Activated naive CD4-positive, alpha-beta T cell treated with anti-CD3 and anti-CD28 coated beads, Interleukin-2, amount 50 U/mL, for 16 hours (primary cell): Measurements from ENCODE around the gene AGAP1.

Experiments used
- DNase-seq: peaks from one replicate; pipeline ENCODE4 v3.0.0-alpha.2; 2020

The AGAP1 gene

DNA sequence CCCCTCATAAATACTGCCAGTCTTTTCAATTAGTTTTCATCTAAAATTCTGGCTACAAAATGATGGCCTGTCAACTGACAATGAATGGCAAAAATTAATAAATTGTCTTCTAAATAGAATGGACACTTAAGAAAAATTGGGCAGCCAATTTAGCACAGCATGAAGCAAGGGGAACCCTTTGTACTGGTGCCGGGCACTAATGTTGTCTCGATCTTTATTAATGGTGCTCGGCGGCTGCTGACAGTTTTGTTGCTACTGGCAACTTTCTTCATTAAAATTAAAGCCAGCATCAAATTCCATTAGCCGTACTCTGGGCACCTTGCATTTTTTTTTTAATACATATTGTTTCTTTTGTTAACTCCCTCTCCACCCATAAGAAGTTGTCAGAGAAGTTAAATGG lies 365.0 kb downstream of the AGAP1 start:
- no peak for DNase-seq

DNA sequence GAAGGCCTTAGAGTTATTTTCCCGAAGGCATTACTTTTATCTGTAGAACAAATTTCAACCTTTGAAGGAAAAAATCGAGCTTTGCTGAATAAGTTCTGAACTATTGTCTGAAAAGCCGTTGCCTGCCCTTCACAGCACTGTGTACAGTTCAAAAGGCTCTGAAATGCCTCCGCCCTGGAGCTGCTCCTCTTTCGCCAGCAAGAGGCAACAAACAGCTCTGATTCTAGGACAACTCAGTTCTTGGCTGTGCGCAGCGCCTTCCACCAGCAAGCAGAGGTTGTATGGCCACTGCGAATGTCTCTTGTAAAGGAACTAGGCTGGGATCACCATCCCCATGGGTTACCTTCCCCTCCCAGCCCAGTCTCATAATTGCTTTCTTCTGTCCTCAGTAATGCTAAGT lies 365.8 kb downstream of the AGAP1 start:
- no peak for DNase-seq

- DNase-seq, result no peak
Measured at GRCh38 chr2:235860111-235860510, 366.3 kb downstream of the AGAP1 start.

- no peak for DNase-seq
Measured at GRCh38 chr2:235860871-235861270, 367.0 kb downstream of the AGAP1 start.

DNA sequence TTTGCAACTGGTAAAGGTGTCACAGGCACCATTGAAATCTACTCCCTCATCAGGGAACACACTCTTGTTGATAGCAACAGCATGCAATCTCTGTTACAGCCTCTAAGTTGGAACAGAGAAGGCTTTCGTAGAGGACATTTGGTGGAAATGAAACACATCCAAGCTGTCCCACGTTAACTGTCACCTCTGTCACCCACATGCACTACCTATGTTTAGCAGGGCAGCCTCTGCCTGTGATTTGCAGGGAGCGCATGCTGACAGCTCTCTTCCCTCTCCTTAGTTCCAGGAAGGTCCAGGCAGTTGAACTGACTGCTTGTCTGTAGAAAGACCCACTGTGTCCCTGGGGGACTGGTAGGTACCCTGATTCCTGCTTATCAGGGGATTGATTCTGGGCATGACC lies 367.5 kb downstream of the AGAP1 start:
- DNase-seq, result no peak

DNA sequence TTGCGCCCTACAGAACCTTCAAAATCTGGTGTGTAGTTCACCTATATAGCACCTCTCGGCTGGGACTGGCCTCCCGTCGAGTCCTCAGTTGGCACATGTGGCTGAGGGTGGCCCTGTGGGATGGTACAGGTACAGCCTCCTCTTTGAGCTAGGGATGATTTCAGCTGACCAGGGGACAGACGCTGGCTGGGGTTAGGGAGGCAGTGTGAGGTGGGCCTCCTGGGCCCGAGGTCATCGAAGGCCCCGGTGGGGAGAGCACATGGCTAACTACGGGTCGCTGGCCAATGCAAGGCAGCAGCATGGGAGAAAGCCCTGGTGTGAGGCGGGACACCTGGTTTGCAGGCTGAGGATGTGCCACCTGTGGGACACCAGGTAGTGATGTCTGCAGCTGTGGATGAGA lies 369.6 kb downstream of the AGAP1 start:
- no peak for DNase-seq

DNA sequence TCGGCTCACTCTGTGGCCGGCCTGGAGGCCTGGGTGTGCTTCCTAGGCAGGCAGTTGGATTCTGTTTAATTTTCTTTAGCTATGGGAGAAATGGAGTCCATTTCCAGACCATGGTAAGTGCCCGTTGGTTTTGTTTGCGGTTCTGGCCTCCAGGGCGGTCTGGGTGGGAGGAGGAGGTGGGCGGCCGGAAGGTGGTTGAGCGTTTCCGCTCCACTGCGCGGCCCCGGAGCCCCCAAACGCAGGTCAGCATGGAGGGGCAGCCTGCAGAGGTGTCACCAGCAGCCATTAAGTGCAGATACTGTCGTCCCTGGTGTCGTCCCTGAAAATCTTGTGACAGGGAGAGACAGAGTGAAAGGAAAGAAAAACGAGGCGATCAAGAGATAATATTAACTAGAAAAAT lies 370.5 kb downstream of the AGAP1 start:
- DNase-seq, result no peak

GRCh38 chr2:235864733-235865515 lies 371.1 kb downstream of the AGAP1 start:
- DNase-seq, result no peak

- DNase-seq, result no peak
Measured at GRCh38 chr2:235866373-235866772, 372.5 kb downstream of the AGAP1 start.

DNA sequence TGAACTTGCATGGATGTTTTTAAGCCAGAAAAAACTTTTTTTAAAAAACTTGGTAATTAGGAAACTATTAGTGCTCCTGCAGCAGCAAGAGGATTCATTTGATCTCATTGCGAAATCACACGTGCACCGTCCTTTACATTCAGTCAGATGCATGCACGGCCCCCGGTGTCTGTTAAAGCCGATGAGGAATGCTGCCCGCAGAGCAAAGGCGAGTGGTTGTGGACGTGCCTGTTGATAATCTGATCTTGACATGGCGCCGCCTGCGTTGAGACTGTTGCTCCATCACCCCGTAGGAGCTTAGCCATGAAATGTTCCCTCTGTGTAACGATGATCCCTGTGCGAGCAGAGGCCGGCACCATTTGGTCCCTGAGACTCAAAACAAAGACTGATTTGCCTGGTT lies 374.4 kb downstream of the AGAP1 start:
- DNase-seq, result no peak

DNA sequence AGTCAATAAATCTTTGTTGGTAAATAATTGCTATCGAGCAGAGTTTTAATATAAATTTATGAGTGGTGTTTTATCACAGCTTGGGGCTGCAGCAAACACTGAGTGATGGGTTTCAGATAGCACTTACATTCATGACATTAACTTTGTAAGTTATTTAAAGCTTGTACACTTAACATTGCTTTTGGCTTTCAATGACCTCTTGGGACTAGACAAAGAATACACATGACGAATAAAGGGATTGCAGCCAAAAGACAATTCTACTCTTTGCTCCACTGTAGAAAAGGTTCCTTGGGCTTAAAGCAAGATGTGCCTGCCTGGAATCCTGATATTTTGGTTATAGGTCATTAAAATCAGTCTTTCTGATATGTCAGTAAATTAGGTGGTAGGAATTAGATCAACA lies 374.8 kb downstream of the AGAP1 start:
- DNase-seq, result no peak

GRCh38 chr2:235870515-235870914 lies 376.7 kb downstream of the AGAP1 start:
- no peak for DNase-seq

GRCh38 chr2:235876099-235876679 lies 382.3 kb downstream of the AGAP1 start:
- no peak for DNase-seq

DNA sequence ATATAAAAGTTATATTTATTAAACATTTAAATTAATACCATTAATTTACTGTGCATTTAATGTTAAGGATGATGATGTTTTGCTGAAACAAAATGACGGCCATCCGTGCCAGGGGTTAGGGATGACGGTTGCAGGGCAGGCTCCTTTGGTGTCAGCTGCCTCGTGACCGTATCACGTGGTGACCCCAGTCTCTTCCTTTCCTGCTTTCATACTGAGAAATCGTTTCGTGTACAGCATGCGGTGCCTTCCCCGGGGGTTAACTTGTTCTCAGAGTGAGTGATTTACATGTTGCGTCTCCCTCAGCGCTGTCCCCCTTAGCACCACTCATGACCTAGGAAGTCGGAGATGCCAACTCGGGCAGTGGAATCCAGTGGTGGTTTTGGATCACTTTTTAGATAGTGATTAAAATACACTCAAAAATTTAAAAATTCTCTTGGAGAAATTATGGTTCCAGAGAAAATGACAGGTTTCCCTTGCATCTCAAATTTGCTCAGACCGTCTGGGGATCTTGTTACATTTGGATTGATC lies 383.5 kb downstream of the AGAP1 start:
- no peak for DNase-seq

GRCh38 chr2:235879116-235879515 lies 385.3 kb downstream of the AGAP1 start:
- DNase-seq, result no peak

- no peak for DNase-seq
Measured at GRCh38 chr2:235883675-235884074, 389.8 kb downstream of the AGAP1 start.

DNA sequence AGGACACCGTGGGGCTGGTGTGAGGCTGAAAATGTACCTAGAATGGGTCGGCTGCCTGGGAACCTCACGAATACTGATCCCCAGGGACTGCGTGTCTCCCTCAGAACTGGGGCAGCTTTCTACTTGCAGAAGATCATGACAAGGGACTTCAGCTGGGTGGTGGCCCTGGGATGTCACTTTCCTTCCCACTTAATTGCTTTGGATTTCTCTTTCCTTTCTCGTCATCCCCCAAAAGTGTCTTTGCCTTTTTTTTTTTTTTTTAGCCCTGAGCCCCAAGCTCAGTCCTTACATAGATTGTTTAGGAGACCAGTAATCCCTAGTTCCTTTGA lies 395.4 kb downstream of the AGAP1 start:
- DNase-seq, result no peak

DNA sequence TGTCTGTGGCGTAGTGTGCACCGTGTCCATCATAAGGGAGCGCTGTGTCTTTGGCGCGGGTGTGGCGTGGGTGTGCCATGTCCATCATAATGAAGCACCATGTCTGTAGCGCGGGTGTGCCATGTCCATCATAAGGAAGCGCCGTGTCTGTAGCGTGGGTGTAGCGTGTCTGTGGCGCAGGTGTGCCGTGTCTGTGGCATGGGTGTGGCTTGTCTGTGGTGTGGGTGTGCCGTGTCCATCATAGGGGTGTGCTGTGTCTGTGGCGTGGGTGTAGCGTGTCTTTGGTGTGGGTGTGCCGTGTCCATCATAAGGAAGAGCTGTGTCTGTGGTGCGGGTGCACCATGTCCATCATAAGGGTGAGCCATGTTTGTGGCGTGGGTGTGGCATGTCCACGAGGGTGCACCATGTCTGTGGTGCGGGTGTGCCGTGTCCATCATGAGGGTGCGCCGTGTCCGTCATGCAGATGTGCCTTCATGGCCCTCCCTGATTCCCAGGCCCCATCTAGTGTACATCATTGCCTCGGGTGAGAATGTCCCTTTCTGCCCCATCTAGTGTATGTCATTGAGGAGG lies 399.4 kb downstream of the AGAP1 start:
- no peak for DNase-seq

- no peak for DNase-seq
Measured at GRCh38 chr2:235894839-235895238, 401.0 kb downstream of the AGAP1 start.

GRCh38 chr2:235896061-235896460 lies 402.2 kb downstream of the AGAP1 start:
- no peak for DNase-seq

DNA sequence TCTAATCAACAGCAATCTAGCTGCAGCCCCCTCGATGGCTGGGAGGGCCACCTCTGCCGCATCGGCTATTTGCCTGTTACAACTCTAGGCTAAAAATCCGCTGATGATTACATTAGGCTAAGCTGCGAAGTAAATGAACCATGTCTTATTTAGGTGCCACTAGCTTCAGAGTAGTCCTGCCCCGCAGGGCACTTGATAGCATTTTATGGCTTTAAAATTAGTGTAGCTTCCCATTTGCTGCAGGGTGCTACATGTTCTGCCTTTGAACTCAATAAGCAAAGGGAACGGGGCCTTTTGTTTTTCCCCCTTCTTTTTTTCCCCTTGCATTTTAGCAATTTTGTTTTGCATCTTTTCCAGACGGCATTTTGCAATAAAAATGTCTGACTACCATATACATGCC lies 404.1 kb downstream of the AGAP1 start:
- DNase-seq, result no peak

GRCh38 chr2:235898766-235899165 lies 404.9 kb downstream of the AGAP1 start:
- DNase-seq, result no peak

GRCh38 chr2:235900631-235901030 lies 406.8 kb downstream of the AGAP1 start:
- no peak for DNase-seq

GRCh38 chr2:235901243-235901642 lies 407.4 kb downstream of the AGAP1 start:
- DNase-seq, result no peak
